Aorta (tissue), 5 donors: Measurements from ENCODE around the gene CYP3A5. TPM values are rescaled to one million over a fixed set of nuclear protein-coding genes. Genes with fewer than 3 reads are reported as not detected.
"Not testable (repeated sequence)": the region's sequence is repeated elsewhere in the genome, so short reads cannot be mapped to it uniquely, and the experiment has no call there.

Source experiments
- ATAC-seq: fragments of 200-7000 bp; cut with Tn5 transposase; one replicate; pipeline ENCODE4 v1.9.1; 2022; ENCODE audit warnings: moderate library complexity; ENCODE audit not compliant: low FRiP score
- DNase-seq, 2 donors: peaks; one replicate each; pipeline ENCODE4 v3.0.0-alpha.2; 2020
- H3K27ac ChIP-seq, 2 donors: one replicate each; pipeline ENCODE4 v1.5.1; 2013; ENCODE audit warnings: low read length in 2 of 2, mild to moderate bottlenecking in 2 of 2, moderate library complexity in 2 of 2, control low read depth in 1 of 2, inconsistent platforms in 1 of 2, low read depth in 1 of 2
- H3K27me3 ChIP-seq, 2 donors: one replicate each; pipeline ENCODE4 v1.6.1; 2013; ENCODE audit warnings: control low read depth in 1 of 2, low read length in 1 of 2, mild to moderate bottlenecking in 1 of 2, moderate library complexity in 1 of 2; ENCODE audit not compliant: insufficient read depth in 2 of 2, control insufficient read depth in 1 of 2
- H3K36me3 ChIP-seq, 2 donors: one replicate each; pipeline ENCODE4 v1.6.1; 2013; ENCODE audit warnings: control low read depth in 1 of 2, low read length in 1 of 2, mild to moderate bottlenecking in 1 of 2; ENCODE audit not compliant: insufficient read depth in 2 of 2, control insufficient read depth in 1 of 2
- H3K4me1 ChIP-seq, 2 donors: one replicate each; pipeline ENCODE4 v1.6.1; 2013; ENCODE audit warnings: low read length in 2 of 2, control low read depth in 1 of 2, mild to moderate bottlenecking in 1 of 2, moderate library complexity in 1 of 2; ENCODE audit not compliant: insufficient read depth in 2 of 2, control insufficient read depth in 1 of 2
- H3K4me3 ChIP-seq, 2 donors: one replicate each; pipeline ENCODE4 v1.5.1; 2013; ENCODE audit warnings: low read length in 2 of 2, control low read depth in 1 of 2, mild to moderate bottlenecking in 1 of 2
- H3K9me3 ChIP-seq: one replicate; pipeline ENCODE4 v1.6.1; 2013; ENCODE audit warnings: mild to moderate bottlenecking, low read length; ENCODE audit not compliant: control insufficient read depth
- WGBS, 2 donors: extraction: QIAGEN DNeasy Blood & Tissue Kit; methylation state at CpG; one replicate each; pipeline ENCODE4 v1.1.7; 2013; 5-methylcytosine and 5-hydroxymethylcytosine counted together
- intact Hi-C, 2 donors: fragments of 100-400 bp; cut with DNase I; formaldehyde crosslinking; loops; one replicate each; pipeline versions ENCODE4 v1.14.2 to v1.15.0; 2022
- polyA plus RNA-seq, 2 donors: library from polyadenylated mRNA; stranded (reverse); fragments of 200-250 nt; gene quantifications; one replicate each; pipeline ENCODE4 v1.2.3, GENCODE V29; 2013
- total RNA-seq, 2 donors: library from RNA; stranded (reverse); fragmentation: NEBNext Ultra II Directional; extraction: Animal tissue kit (Norgen Biotek cat#: 25700); gene quantifications; one replicate each; pipeline ENCODE4 v1.2.1, GENCODE V29; 2021
- donor health status: healthy with polysubstance abuse.
- donor health status: Bipolar disorder and iron deficiency.
- donor health status: DM: no; HTN: no; CAD: no.
- donor health status: DM: no; HTN: no; CAD: no.
- donor health status: DM: yes; HTN: yes; CAD: no.

Gene CYP3A5
- total and polyA plus RNA-seq, 4 donors: 0.61 to 24.3 (median 3.4) TPM; not detected in 1

- Histone ChIP-seq H3K27ac (no peak overlapping the region), H3K36me3 (no peaks in the 10 kb centered on the region), H3K9me3 (no peaks in the 10 kb centered on the region), H3K4me3 (no peak overlapping the region), H3K4me1 (no peaks in the 10 kb centered on the region), H3K27me3 (no peaks in the 10 kb centered on the region)
- 56 to 60% methylated on average over 2 of the region's 2 CpGs for WGBS, 2 donors
- ATAC-seq (no peak), DNase-seq (no peak)
- intact Hi-C loops: no loop called here
Measured at GRCh38 chr7:99674995-99675742, 4.6 kb downstream of the CYP3A5 start.

- no peak for ATAC-seq
- no peaks in the 10 kb centered on the region for H3K27me3 ChIP-seq
- no peaks in the 10 kb centered on the region for H3K9me3 ChIP-seq
- no peak for DNase-seq
- WGBS, 2 donors: 91 to 93% methylated on average over 7 of the region's 7 CpGs
- H3K4me1 ChIP-seq: no peaks in the 10 kb centered on the region
- intact Hi-C loops: no loop called here
- no peak overlapping the region for H3K4me3 ChIP-seq
- no peaks in the 10 kb centered on the region for H3K36me3 ChIP-seq
- H3K27ac ChIP-seq: no peak overlapping the region
Measured at GRCh38 chr7:99672573-99672972, 7.2 kb downstream of the CYP3A5 start.

GRCh38 chr7:99669782-99670181 is 10.0 kb downstream of the CYP3A5 start:
- 86 to 89% methylated on average over 3 of the region's 3 CpGs for WGBS, 2 donors
- ATAC-seq: no peak

GRCh38 chr7:99668541-99668940 is 11.3 kb downstream of the CYP3A5 start:
- Histone ChIP-seq H3K9me3 (no peaks in the 10 kb centered on the region), H3K4me3 (no peak overlapping the region), H3K27me3 (no peaks in the 10 kb centered on the region), H3K27ac (no peak overlapping the region), H3K4me1 (no peaks in the 10 kb centered on the region), H3K36me3 (no peaks in the 10 kb centered on the region)
- DNase-seq: no peak
- no peak for ATAC-seq
- WGBS, 2 donors: 95 to 96% methylated on average over 8 of the region's 8 CpGs
- intact Hi-C loops: no loop called here

More at GRCh38 chr7:99669782-99670181, 10.0 kb downstream of the CYP3A5 start:
- Histone ChIP-seq H3K4me3 (no peak overlapping the region), H3K36me3 (no peaks in the 10 kb centered on the region), H3K27me3 (no peaks in the 10 kb centered on the region), H3K4me1 (no peaks in the 10 kb centered on the region), H3K9me3 (no peaks in the 10 kb centered on the region), H3K27ac (no peak overlapping the region)
- no peak for DNase-seq
- intact Hi-C loops: no loop called here

GRCh38 chr7:99667179-99667578 is 12.6 kb downstream of the CYP3A5 start:
- H3K4me3 ChIP-seq: no peak overlapping the region
- ATAC-seq (no peak), DNase-seq (no peak)
- no peaks in the 10 kb centered on the region for H3K27me3 ChIP-seq
- H3K4me1 ChIP-seq: no peaks in the 10 kb centered on the region
- H3K27ac ChIP-seq: no peak overlapping the region
- 71 to 74% methylated on average over 2 of the region's 2 CpGs for WGBS, 2 donors
- H3K9me3 ChIP-seq: no peaks in the 10 kb centered on the region
- intact Hi-C loops: no loop called here
- H3K36me3 ChIP-seq: no peaks in the 10 kb centered on the region

- H3K4me1 ChIP-seq: no peaks in the 10 kb centered on the region
- H3K36me3 ChIP-seq: no peaks in the 10 kb centered on the region
- no peak overlapping the region for H3K4me3 ChIP-seq
- WGBS, 2 donors: 83 to 93% methylated on average over 1 of the region's 1 CpG
- H3K9me3 ChIP-seq: no peaks in the 10 kb centered on the region
- no peak overlapping the region for H3K27ac ChIP-seq
- no peak for ATAC-seq
- intact Hi-C loops: no loop called here
- no peaks in the 10 kb centered on the region for H3K27me3 ChIP-seq
- DNase-seq: no peak
Measured at GRCh38 chr7:99666013-99666395, 13.8 kb downstream of the CYP3A5 start.

- Histone ChIP-seq H3K27ac (no peak overlapping the region), H3K4me3 (no peak overlapping the region), H3K27me3 (no peaks in the 10 kb centered on the region), H3K9me3 (no peaks in the 10 kb centered on the region), H3K4me1 (no peaks in the 10 kb centered on the region), H3K36me3 (no peaks in the 10 kb centered on the region)
- WGBS, 2 donors: 94% methylated on average over 3 of the region's 3 CpGs
- intact Hi-C loops: no loop called here
- DNase-seq (no peak), ATAC-seq (no peak)
Measured at GRCh38 chr7:99665312-99666012, 14.3 kb downstream of the CYP3A5 start.

DNA sequence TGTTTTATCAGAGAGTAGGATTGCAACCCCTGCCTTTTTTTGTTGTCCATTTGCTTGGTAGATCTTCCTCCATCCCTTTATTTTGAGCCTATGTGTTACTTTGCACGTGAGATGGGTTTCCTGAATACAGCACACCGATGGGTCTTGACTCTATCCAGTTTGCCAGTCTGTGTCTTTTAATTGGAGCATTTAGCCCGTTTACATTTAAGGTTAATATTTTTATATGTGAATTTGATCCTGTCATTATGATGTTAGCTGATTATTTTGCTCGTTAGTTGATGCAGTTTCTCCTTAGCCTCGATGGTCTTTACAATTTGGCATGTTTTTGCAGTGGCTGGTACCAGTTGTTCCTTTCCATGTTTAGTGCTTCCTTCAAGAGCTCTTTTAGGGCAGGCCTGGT is 21.9 kb downstream of the CYP3A5 start:
- H3K4me3 ChIP-seq, intact Hi-C loops, H3K4me1 ChIP-seq, H3K36me3 ChIP-seq, H3K27ac ChIP-seq, DNase-seq, H3K27me3 ChIP-seq, H3K9me3 ChIP-seq, ATAC-seq: not testable (repeated sequence)
- WGBS, 2 donors: 87 to 88% methylated on average over 5 of the region's 5 CpGs

- ATAC-seq, DNase-seq, H3K4me1 ChIP-seq, H3K27me3 ChIP-seq, H3K36me3 ChIP-seq, intact Hi-C loops, H3K9me3 ChIP-seq, H3K27ac ChIP-seq, H3K4me3 ChIP-seq: not testable (repeated sequence)
- WGBS, 2 donors: 92 to 95% methylated on average over 1 to 3 of the region's 3 CpGs
Measured at GRCh38 chr7:99654626-99655025, 25.2 kb downstream of the CYP3A5 start.
